ENCODE measurements around the gene IFT81. TPM values are rescaled to one million over a fixed set of nuclear protein-coding genes. Genes with fewer than 3 reads are reported as not detected.

IFT81 gene
- total and polyA plus RNA-seq, 2 experiments from 2014 or later = 17.5 to 22.3 TPM

DNA sequence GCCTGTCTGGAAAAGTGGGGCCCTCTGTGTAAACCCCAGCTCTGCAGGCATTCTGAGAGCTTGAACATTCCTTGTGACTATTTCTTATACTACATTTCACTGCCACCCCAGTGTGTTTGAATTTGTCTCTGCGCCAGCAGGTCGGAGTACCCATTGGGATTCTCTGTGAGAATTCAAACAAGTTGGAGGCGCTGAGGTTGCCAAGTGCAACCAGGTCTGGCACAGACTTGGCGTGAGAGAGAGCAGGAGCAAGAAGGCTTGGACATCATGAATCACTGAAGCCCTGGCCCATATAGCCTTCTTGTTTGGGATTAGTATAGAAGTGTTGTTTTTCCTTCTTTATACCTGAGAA lies 123.9 kb downstream of the IFT81 start:
- Histone ChIP-seq H3F3A (replicated peaks; ENCODE audit: low read depth) (peaks cover 4% of the 10 kb centered on the region; the same call in 1 of the 2 replicates), H3K27ac (ENCODE audit: low read depth) (no peak overlapping the region), H4K20me1 (replicated peaks; ENCODE audit: insufficient read depth) (no peaks in the 10 kb centered on the region), H3K4me2 (no peak overlapping the region), H3K4me1 (ENCODE audit: insufficient read depth) (peaks cover 5% of the 10 kb centered on the region; the same call in 1 of the 2 replicates), H3K27me3 (ENCODE audit: insufficient read depth) (no peaks in the 10 kb centered on the region), H3K36me3 (ENCODE audit: insufficient read depth) (no peaks in the 10 kb centered on the region), H3K79me2 (replicated peaks; ENCODE audit: insufficient read depth) (no peaks in the 10 kb centered on the region), H2AFZ (no peak overlapping the region), H3K4me3 (no peak overlapping the region), H3K9me2 (ENCODE audit: insufficient read depth) (no peaks in the 10 kb centered on the region)
- Mint-ChIP-seq H3K9me3 (no peaks in the 10 kb centered on the region), H3K4me1 (peaks cover 29% of the 10 kb centered on the region), H3K27ac (no peak overlapping the region), H3K27me3 (ENCODE audit: insufficient read depth, low read depth, poor library complexity) (peaks cover 13% of the 10 kb centered on the region), H3K36me3 (ENCODE audit: low read depth) (no peaks in the 10 kb centered on the region), H3K4me3 (no peak overlapping the region)
- DNase-seq (ENCODE audit: low spot score) (no peak), ATAC-seq (no peak)
- TF ChIP-seq STAT1 (IDR thresholded peaks at IDR 0.05; ENCODE audit: unreplicated experiment) = no peak

DNA sequence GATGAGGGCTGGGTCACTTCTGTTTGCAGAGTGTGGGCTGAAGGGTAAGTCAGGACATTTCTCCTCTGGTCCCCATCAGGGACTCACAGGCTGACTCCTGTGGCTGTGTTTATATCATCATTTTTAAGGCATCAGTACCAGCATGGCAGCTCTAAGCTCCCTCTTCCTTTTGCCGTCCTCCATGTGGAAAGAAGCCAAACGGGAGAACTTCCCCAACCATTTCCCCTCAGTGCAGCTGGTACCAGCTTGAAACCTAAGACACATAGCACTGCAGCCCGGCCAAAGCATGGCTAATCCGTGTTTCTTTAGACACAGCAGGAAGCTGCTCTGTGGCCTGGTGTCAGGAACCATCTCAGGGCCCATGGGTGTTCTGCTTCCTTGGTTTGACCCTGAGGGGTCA lies 124.9 kb downstream of the IFT81 start:
- H3K4me1 Mint-ChIP-seq = peaks cover 29% of the 10 kb centered on the region
- no peak for TF ChIP-seq POLR2AphosphoS5 (IDR thresholded peaks at IDR 0.05; ENCODE audit: low read depth)
- TF ChIP-seq, protein P1, sequence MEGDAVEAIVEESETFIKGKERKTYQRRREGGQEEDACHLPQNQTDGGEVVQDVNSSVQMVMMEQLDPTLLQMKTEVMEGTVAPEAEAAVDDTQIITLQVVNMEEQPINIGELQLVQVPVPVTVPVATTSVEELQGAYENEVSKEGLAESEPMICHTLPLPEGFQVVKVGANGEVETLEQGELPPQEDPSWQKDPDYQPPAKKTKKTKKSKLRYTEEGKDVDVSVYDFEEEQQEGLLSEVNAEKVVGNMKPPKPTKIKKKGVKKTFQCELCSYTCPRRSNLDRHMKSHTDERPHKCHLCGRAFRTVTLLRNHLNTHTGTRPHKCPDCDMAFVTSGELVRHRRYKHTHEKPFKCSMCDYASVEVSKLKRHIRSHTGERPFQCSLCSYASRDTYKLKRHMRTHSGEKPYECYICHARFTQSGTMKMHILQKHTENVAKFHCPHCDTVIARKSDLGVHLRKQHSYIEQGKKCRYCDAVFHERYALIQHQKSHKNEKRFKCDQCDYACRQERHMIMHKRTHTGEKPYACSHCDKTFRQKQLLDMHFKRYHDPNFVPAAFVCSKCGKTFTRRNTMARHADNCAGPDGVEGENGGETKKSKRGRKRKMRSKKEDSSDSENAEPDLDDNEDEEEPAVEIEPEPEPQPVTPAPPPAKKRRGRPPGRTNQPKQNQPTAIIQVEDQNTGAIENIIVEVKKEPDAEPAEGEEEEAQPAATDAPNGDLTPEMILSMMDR (conservative IDR thresholded peaks at IDR 0.05; ENCODE audit: low read depth in 2 of 2) = no peak
- TF ChIP-seq, protein P2, sequence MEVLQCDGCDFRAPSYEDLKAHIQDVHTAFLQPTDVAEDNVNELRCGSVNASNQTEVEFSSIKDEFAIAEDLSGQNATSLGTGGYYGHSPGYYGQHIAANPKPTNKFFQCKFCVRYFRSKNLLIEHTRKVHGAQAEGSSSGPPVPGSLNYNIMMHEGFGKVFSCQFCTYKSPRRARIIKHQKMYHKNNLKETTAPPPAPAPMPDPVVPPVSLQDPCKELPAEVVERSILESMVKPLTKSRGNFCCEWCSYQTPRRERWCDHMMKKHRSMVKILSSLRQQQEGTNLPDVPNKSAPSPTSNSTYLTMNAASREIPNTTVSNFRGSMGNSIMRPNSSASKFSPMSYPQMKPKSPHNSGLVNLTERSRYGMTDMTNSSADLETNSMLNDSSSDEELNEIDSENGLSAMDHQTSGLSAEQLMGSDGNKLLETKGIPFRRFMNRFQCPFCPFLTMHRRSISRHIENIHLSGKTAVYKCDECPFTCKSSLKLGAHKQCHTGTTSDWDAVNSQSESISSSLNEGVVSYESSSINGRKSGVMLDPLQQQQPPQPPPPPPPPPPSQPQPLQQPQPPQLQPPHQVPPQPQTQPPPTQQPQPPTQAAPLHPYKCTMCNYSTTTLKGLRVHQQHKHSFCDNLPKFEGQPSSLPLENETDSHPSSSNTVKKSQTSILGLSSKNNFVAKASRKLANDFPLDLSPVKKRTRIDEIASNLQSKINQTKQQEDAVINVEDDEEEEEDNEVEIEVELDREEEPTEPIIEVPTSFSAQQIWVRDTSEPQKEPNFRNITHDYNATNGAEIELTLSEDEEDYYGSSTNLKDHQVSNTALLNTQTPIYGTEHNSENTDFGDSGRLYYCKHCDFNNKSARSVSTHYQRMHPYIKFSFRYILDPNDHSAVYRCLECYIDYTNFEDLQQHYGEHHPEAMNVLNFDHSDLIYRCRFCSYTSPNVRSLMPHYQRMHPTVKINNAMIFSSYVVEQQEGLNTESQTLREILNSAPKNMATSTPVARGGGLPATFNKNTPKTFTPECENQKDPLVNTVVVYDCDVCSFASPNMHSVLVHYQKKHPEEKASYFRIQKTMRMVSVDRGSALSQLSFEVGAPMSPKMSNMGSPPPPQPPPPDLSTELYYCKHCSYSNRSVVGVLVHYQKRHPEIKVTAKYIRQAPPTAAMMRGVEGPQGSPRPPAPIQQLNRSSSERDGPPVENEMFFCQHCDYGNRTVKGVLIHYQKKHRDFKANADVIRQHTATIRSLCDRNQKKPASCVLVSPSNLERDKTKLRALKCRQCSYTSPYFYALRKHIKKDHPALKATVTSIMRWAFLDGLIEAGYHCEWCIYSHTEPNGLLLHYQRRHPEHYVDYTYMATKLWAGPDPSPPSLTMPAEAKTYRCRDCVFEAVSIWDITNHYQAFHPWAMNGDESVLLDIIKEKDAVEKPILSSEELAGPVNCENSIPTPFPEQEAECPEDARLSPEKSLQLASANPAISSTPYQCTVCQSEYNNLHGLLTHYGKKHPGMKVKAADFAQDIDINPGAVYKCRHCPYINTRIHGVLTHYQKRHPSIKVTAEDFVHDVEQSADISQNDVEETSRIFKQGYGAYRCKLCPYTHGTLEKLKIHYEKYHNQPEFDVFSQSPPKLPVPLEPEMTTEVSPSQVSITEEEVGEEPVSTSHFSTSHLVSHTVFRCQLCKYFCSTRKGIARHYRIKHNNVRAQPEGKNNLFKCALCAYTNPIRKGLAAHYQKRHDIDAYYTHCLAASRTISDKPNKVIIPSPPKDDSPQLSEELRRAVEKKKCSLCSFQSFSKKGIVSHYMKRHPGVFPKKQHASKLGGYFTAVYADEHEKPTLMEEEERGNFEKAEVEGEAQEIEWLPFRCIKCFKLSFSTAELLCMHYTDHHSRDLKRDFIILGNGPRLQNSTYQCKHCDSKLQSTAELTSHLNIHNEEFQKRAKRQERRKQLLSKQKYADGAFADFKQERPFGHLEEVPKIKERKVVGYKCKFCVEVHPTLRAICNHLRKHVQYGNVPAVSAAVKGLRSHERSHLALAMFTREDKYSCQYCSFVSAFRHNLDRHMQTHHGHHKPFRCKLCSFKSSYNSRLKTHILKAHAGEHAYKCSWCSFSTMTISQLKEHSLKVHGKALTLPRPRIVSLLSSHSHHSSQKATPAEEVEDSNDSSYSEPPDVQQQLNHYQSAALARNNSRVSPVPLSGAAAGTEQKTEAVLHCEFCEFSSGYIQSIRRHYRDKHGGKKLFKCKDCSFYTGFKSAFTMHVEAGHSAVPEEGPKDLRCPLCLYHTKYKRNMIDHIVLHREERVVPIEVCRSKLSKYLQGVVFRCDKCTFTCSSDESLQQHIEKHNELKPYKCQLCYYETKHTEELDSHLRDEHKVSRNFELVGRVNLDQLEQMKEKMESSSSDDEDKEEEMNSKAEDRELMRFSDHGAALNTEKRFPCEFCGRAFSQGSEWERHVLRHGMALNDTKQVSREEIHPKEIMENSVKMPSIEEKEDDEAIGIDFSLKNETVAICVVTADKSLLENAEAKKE (CRISPR knock-in tag; IDR thresholded peaks at IDR 0.05) = no peak
- Histone ChIP-seq H4K20me1 (replicated peaks; ENCODE audit: insufficient read depth) (no peaks in the 10 kb centered on the region), H3K79me2 (replicated peaks; ENCODE audit: insufficient read depth) (no peaks in the 10 kb centered on the region), H3K4me3 (no peak overlapping the region), H3K9me2 (ENCODE audit: insufficient read depth) (no peaks in the 10 kb centered on the region), H3K4me2 (no peak overlapping the region), H3K4me1 (ENCODE audit: insufficient read depth) (peaks cover 5% of the 10 kb centered on the region; the same call in 1 of the 2 replicates), H3K27me3 (ENCODE audit: insufficient read depth) (no peaks in the 10 kb centered on the region), H3K27ac (ENCODE audit: low read depth) (no peak overlapping the region), H3F3A (replicated peaks; ENCODE audit: low read depth) (peaks cover 4% of the 10 kb centered on the region; the same call in 1 of the 2 replicates), H2AFZ (no peak overlapping the region), H3K36me3 (ENCODE audit: insufficient read depth) (no peaks in the 10 kb centered on the region)
- no peak overlapping the region for H3K27ac Mint-ChIP-seq
- ATAC-seq (no peak), DNase-seq (ENCODE audit: low spot score) (no peak)
- H3K4me3 Mint-ChIP-seq = no peak overlapping the region
- peaks cover 11% of the 10 kb centered on the region for H3K27me3 Mint-ChIP-seq (ENCODE audit: insufficient read depth, low read depth, poor library complexity)
- no peaks in the 10 kb centered on the region for H3K9me3 Mint-ChIP-seq
- no peaks in the 10 kb centered on the region for H3K36me3 Mint-ChIP-seq (ENCODE audit: low read depth)

Measured in GM23338 (cell line).